NCI-H526 treated with DMSO at 0.1 percent for 48 hours (cell line): ENCODE measurements around the gene RCCD1.

Experiments
- DNase-seq: peaks from one replicate; lab custom pipeline; 2025; lab: John Stamatoyannopoulos, UW

The RCCD1 gene

DNA sequence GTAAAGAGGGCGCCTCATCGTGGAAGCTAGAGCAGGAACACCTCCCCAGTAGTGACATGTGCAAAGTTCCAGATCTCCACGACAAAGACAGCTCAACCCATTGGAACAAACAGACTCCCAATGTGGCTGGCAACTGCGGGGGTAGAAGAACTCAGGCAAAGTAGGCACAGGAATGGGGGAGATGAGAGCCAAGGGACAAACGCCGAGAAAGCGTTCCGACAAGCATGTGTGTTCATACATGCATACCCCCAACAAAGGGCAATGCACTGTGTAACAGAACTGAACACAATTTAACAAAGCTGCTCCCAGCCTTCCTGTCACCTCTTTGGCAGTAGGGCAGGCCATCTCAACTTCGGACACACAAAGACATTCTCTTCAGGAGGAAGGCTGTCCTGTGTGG, 11.6 kb downstream of the RCCD1 start:
- DNase-seq: no peak

DNA sequence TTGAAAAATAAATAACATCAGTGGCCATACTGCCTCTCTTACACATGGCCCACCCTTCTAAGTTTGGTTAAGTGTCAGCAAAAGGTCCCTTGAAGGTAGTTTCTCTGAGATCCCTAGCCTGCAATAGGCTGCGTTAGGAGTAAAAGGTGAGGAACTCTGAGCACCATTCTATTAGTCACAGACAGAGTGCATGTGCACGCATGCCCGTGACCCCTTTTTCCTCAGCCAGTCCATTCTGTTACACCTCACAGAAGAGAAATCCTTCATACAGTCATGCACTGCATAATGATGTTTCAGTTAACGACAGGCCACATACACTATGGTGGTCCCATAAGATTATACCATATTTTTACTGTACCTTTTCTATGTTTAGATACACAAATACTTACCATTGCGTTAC, 12.5 kb downstream of the RCCD1 start:
- DNase-seq: no peak

DNA sequence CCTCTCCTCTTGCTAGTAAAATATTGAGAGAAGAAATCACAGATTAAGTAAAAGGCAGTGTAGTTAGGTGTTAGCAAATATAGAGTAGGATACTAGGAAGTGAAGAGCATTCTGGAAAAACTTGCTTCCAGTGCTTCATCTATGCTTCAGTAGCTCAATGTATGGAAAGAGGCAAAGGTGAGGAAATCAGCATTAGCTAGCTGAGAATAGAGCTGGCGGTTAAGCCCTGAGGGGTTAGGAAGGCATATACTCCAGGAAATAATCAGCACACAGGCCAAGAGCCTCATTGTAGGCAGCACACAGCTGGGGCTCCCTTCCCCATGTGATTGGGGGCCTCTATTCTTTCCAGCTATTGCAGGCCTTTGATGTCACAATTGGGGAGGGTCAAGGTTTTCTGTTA, 13.8 kb downstream of the RCCD1 start:
- DNase-seq: no peak

DNA sequence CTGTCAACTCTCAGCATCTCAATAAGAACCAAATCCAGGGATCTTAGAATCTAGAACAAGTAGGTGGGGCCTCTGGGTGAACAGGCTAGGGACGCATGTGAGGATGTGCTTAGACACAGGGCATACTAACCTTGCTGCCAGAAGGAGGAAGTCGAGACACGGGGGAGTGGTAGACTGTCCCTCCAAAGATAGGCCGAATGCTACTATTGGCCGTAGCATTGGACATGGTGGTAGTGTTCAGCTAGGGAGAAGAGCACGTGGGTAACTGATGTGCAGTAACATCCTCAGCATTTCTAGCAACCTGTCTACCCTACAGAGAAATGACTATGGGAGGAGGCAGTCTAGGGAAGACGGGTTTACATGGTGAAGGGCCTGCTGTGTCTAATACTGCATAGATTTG, 15.6 kb downstream of the RCCD1 start:
- DNase-seq: no peak

DNA sequence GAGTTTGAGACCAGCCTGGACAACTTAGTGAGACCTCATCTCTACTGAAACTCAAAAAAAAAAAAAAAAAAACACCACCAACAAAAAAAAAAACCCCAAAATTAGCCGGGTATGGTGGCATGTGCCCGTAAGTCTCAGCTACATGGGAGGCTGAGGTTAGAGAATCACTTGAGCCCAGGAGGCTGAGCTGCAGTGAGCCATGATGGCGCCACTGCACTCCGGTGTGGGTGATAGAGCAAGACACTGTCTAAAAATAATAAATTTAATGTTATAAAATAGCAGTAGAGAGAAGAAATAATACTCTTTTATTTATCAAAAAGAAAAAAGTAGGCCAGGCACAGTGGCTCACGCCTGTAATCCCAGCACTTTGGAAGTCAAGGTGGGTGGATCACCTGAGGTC, 17.4 kb downstream of the RCCD1 start:
- DNase-seq: no peak

DNA sequence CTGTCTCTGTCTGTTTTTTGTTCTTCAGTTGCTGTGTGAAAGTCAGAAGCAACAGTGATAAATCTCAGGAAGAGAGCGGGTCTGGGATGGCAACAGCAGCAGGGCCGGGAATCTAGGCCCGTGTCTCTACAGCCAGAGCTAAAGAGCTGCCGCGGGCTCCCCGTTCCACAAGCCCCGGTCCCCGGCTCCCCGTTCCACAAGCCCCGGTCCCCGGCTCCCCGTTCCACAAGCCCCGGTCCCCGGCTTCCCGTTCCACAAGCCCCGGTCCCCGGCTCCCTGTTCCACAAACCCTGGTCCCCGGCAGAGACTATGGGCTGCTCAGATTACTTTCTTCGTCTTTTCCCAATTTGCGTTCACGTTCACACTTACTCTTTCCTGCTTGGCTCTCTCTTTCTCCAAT, 19.5 kb downstream of the RCCD1 start:
- no peak for DNase-seq

DNA sequence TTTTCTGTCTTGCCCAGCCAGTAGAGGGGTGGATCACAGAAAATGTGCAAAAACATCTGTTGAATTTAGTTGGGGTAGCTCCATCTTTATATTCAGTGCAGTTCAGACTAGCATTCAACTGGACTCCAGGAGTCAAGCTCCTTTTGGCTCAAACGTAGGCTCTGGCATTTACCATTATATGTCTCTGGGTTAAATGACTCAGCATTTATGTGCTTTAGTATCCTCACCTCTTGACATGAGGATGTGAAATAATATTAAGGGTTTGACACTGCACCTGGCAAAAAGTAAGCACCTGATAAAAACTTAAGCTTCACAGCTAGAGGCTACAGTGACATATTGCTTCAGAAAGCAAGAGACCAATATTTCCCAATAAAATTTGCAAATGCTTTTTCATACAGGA, 24.9 kb downstream of the RCCD1 start:
- DNase-seq: no peak

DNA sequence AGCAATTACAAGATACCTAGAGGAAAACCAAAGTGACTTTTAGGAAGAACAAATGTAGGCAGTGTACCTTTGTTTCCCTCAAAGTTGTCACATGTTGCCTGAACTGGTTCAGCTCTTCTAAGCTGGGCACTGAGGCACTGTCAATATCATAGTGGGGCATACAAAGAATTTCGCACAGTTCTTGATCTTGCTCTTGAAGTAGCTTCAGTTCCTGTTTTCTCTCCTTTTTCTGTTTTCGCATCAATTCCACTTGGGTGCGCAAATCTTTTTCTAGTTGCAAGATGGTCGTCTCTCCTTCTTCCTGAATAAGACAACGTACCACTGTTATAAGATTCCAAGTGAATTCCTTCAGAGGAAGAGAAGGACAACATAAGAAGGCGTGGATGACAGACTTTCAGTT, 27.0 kb downstream of the RCCD1 start:
- no peak for DNase-seq

DNA sequence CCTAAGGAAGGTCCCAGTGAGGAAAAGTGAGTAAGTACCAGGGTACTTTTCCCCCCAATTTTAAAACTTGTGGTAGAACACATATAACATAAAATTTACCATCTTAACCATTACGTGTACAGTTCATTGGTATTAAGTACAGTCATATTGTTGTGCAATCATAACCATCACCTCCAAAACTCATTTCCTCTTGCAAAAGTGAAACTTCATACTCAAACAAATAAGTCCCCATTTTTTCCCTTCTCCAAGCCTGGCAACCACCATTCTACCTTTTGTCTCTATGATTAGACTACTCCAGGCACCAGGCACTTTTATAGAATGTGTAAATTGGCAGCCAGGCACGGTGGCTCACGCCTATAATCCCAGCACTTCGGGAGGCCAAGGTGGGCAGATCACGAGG, 27.5 kb downstream of the RCCD1 start:
- DNase-seq: no peak

DNA sequence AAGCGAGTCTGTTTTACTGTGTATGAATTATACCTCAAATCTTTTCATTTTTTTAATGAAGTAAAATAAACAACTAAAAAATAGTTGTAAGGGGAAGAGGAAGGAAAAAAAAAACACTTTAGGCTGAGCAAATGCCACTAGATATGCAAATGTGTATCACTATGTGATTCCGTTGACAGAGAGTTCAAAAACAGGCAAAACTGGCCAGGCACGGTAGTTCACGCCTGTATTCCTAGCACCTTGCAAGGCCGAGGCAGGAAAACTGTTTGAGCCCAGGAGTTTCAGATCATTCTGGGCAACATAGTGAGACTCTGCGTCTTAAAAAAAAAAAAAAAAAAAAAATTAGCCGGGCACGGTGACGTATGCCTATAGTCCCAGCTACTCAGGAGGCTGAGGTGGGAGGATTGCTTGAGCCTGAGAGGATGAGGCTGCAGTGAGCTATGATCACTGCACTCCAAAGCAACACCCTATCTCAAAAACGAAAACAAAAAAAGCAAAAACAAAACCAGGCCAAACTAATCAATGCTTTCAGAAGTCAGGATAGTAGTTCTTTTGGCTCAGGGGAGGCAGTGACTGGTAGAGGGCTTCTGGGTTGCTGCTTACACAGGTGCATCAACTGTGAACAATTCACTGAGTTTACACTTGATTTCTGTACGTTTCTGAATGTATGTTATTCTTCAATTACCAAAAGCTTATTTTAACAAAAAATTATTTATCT, 32.3 kb downstream of the RCCD1 start:
- DNase-seq: peak; percentile 13

DNA sequence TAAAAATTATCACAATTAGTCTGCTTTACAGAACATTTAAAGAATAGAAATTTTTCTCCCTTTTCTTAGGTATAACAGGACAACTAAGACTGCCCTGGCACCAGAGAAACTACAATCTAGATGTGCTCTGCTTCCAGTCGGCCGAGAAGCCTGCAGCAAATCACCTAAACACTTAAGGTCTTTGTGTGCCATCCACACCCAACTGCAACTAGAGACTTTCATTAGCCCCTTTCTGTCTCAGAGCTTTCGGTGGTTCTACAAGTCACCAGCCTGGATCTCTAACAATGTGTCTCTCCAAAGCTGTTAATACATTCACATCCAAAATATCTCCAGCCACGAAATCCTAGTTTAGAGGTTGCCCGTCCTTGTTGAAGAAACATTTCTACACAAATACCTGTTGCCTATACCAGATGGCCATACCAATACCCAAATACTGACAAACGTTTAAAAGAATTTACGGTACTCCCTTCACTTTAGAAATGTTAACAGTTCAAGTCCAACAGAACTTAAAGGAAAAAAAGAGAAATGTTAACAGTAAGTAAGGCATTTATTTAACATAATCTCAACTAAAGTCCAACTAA, 33.0 kb downstream of the RCCD1 start:
- DNase-seq: peak; percentile 19

DNA sequence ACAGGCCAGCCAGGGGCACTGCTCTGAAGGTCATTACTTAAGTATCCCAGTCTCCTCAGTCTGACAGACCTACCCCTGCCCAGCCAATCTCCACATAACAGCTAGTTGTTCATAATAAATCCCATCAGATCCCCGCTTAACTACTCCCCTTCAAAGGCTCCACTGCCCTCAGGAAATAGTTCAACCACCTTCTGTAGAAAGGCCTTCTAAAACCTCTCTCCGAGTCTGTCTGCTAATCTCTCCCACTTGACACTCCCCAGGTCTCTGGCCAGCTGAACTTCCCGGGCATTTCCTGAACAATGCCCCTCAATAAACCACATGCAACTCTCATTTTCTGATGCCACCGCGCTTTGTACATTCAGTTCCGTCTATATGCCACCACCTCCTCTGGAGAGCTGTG, 33.6 kb downstream of the RCCD1 start:
- DNase-seq: peak; percentile 45

DNA sequence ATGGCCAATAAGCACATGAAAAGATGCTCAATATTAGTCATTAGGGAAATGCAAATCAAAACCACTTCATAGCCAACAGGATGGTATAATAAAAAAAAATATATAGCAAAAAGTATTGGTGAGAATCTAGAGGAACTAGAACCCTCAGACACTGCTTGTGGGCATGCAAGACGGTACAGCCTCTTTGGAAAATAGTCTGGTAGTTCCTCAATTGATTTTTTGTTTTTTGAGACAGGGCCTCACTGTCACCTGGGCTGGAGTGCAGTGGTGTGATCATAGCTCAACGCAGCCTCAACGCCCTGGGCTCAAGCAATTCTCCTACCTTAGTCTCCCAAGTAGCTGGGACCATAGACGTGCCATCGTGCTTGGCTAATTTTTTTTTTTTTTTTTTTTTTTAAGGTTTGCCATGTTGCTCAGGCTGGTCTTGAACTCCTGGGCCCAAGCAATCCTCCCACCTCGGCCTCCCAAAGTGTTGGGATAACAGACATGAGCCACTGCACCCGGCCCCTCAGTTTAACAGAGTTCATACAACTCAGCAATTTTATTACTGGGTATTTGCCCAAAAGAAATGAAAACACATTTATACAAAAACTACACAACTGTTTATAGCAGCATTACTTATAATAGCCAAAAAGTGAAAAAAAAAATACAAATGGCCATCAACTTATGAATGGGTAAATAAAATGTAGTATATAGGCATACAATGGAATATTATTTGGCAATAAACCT, 34.5 kb downstream of the RCCD1 start:
- DNase-seq: no peak

DNA sequence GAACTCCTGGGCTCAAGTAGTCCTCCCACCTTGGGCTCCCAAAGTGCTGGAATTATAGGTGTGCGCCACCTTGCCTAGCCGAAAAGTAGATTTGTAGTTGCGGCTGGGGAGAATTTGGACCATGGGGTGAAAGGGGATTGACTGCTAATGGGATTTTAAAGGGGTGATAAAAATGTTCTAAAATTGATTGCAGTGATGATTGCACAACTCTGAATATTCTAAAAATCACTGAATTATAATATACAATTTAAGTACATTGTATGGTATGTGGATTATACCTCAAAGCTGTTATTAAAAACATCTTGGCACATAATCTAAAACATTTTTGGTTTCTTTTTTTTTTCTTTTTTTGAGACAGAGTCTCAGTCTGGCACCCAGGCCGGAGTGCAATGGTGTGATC, 35.8 kb downstream of the RCCD1 start:
- DNase-seq: no peak

DNA sequence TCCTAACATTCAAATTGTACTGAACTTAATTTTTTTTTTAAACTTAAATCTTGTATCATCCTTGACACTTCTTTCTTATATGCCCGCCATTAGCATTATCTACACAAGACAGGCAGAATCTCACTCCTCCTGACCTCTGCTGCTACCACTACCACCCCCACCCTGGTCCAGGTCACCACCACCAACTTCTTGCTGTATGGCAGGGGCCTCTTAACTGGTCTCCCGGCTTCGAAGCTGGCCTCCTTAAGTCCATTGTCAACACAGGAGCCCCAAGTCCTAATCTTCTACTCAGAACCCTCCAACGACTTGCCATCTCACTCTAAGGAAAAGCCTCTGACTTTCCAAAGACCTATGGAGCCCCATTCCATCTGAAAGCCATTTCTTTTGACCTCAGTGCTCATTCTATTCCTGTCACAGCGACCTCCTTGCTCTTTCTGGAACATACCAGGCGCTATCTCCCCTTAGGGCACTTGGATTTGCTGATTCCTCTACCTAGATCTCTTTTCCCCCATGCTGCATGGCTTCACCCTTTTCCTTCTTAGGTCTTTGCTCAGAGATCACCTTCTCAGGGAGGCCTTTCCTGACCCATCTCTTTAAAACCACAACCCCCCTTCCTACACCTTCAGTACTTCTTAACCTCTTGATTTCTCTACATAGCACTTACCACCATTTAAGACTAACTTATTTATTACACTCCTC, 37.1 kb downstream of the RCCD1 start:
- no peak for DNase-seq

DNA sequence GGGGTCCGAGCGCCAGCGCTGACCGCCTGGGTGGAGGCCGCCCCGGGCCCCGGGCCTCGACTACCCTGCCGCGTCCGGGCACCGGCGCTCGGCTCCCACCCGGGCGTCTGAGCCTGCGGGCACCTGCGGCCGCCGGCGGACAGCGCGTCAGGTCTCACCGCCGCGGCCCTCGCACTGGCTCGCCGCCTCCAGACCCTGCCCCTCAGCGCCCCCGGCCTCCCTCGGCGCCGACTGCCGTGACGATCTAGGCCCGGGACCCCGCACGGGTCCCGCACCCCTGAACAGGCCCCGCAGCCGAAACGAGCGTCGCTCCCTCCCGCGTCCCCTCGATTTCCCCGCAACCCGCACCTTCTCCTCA, 39.4 kb downstream of the RCCD1 start:
- DNase-seq: no peak

DNA sequence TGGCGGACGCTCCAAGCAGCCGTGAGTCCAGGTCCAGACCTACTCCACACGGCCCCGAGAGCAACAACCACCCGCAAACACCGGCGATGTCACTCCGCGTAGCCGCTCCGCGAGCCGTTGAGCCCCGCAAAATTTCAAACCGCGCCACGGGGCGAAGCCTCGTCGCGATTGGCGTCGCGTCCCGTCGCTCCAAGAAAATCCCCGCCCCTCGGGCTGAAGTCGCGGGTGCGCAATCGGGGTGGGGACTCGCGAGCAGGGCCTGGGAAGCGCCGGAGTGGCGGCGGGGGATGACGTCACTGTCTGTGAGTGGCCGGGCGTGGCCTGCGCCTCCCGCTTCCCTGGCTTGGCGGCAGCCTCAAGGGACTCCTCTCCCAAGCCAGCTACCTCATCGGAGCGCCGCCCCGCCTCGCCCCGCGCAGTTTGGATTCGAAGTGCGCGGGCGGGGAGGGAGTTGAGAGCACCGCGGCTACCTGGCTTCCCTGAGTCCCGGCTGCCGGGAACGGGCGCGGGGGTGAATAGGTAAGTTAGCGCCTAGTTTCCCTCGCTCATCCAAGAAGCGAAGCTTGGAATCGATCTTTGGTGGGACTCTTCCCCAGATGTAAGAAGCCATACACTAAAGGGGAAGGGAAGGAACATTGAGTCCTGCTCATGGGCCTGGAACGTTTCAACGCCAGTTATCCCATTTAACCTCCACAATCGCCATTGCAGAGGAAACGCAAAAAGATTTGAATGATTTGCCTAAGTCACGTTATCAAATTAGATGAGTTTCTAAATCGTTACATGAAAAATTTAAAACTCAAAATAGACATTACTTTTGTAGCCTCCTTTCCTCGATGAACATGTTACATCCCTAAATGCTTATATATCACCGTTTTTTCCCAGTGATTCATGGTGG, 40.0 kb downstream of the RCCD1 start, which contains the start of gene PRC1:
Gene PRC1 (minus strand): TSS at position 119 of the 895 bp plus-strand sequence. CDS start 118 bp downstream, at position 1.
- peak; percentile 96 for DNase-seq

DNA sequence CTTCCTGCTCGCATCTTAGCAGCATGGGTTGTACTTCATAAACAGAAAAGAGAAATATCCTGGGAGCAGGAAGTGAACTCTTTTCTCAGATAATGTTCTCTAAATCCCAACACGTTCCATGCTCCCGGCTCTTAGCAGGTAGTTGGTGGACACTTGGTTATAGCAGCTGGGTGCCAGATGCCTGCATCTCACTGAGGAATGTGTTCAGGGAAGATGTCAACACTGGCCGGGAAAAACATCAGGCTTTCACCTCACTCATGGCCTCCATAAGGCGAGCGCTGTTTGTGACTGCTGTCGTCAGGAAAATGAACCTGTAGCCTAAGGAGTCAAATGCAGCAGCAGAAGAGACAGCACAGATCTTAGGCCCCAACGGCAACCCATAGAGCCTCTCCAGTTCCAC, 44.1 kb downstream of the RCCD1 start:
- DNase-seq: no peak

DNA sequence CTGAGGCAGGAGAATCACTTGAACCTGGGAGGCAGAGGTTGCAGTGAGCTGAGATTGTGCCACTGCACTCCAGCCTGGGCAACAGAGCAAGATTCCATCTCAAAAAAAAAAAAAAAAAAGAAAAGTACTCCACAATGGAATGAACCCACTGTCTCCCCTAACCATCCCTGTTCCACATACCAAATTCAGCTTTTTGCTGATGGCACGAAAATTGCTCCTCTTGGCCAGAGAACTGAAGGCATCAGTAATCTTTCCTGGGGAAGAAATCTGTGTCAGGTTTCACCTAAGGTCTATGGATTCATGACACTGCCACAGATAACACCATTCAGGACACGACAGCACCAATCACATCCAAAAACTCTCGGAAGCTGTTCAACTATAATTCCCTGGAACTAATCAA, 46.5 kb downstream of the RCCD1 start:
- no peak for DNase-seq

DNA sequence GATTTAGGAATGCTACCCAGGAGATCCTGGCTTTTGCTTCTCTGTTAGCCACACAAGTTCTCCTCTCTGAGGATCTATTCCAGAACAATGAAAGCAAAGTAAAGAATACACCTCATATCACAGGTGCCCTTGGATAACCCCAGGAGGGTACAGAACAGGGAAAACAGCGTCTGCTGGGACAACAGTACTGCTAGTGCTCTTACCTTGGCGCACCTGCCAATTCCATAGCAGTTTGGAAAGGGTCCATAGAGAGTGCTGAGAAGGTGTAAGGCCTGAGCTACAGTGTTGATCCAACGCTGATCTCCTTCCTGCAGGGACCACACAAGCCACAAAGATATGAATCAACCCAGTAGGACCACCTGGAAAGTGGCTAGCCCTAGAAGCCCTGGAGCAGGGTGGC, 52.6 kb downstream of the RCCD1 start:
- DNase-seq: no peak
